ENCODE results near the gene VEGFC.

VEGFC gene

DNA sequence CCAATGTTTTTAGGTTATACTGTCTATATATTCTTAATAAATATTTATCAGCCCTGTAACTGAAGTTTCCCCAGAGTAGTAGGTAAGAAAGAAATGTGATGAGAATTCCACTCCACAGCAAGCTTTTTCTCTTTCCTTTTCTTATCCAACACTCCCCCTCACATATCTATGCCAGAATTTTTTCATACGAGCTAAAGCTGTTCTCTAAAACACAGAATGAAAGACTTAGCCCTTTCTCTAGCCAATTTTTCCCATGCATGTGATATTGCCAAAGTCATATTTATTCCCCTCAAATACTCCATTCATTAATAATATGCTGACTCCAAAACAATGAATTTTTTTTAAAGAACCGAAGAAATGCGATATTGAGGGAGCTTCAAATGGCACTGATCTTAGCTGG lies 32.3 kb downstream of the VEGFC start:
- DNase-seq (ENCODE audit: low spot score), result no peak

DNA sequence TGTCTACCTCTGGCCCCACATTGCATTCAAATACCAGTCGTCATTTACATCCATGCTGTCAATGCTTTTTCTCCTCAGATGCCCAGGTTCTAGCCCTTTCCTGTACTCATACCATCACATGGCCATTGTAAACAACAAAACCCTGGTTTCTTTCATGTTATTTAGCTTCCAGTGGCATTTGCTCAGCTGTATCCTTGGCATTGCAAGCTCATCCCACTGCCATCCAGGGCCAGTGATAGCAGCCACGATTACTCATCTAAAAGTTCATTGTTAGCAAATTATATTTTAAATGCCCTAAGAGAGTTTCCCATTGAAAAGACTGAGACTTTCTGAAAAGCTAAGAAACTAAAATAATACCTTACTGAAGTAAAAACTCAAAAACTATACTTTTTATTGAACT lies 34.0 kb downstream of the VEGFC start:
- no peak for DNase-seq (ENCODE audit: low spot score)

DNA sequence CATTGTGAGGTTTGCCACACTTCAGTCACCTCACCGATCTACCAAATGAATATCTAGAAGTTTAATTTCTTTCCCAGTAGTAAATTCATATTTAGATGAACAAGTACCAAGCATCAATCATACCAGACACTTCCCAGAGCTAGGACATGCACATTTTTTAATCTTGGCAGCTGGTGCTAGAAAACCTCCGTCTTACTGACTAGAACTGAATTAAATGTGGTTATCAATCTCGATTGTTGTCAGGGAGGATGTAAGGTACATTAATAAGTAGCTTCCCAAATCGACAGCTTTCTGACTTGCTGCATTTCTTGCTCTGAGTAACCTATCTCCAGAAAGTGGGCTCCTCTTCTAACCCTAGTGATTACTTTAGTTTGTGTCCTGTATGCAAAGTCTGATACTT lies 34.4 kb downstream of the VEGFC start:
- no peak for DNase-seq (ENCODE audit: low spot score)

DNA sequence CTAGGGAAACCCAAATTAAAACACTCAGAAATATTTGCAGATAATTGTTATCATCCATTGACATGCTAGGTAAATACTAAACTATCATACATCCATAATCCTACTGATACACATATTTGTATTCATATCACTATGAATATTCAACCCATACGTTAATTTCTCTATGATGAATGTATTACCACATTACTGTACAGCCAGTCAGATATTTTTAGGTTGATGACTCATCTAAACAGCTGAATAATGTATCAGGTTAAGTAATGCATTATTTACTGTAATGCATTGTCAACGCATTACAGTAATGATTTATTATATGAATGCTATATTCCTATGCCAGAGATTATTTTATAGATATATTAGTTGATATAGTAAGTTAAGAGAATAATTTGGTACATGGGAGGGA lies 37.1 kb downstream of the VEGFC start:
- DNase-seq (ENCODE audit: low spot score), result no peak

DNA sequence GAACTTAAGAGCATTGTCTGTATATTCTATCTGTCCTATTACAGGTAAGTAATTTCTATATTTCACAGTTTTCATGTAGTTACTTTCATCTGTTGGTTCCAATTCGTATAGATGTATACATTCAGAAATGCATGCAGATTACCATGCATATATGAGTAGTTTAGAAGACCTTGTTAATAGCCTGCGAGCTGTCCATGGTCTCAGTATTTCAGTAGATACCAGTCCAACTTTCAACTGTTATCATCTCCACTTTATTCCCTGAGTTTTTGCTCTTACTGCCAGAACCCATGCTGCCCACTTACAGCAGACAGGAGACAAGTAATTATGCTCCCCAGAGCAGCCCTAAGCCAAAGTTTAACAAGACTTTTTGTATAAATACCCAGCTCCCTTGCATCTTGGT lies 37.7 kb downstream of the VEGFC start:
- DNase-seq (ENCODE audit: low spot score), result no peak

DNA sequence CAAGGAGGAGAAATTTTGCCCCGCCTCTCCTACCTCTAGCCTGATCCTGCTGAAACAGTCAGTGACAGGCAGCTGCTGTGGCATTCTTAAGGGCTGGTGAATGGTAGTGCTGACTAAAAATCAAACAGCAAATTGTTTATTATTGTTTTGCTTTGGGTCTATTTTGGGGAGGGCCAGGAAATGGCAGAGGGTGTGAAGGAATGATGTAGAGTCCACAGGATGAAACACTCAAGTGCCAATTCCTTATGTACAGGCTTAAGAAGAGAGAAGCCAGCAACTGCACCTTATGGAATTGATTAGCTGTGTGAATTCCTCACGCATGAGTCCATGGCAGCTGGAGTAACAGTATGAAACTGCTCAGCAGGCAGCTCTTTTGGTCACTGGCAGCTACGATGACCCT lies 39.7 kb downstream of the VEGFC start:
- no peak for DNase-seq (ENCODE audit: low spot score)

DNA sequence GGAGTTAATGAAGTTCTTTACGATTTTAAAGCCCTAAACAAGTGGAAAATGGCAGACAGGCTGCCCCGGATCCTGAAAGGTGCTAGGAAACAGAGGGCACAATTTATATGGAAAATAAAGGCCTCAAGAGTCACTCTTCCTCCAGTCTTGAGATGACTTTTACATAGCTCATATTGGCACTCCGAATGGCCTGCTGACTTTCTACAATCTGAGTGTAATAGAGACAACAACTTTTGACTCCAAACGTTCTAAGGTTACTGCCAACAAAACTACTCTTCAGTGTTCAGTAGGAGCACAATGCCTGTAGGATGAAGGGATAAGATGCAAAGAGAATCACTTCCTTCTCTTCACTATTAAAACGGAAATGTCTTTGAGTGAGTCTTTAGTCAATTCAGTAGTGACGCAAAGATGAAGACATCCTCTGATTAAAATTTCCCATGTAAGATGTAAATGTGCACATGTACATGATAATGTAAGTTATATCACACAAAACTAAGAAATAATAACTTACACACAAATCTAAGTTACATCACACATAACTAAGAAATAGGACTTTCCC lies 40.5 kb downstream of the VEGFC start:
- no peak for DNase-seq (ENCODE audit: low spot score)

DNA sequence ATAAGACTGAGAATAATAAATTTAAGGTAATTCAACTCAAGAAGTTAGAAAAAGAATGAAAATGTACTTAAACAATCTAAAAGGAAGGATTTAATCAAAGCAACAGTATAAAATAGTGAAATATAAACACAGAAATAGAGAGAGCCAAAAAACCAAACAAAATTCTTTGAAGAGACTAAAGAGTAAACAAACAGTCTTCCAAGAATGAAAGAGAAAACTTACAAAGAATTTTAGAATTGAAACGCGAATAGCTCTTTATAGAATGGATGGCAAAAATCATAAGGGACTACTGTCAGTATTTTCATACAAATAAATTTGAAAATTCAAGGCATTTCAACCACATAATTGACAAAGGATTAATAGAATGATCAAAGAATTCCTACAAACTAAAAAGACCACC lies 41.7 kb downstream of the VEGFC start:
- no peak for DNase-seq (ENCODE audit: low spot score)

DNA sequence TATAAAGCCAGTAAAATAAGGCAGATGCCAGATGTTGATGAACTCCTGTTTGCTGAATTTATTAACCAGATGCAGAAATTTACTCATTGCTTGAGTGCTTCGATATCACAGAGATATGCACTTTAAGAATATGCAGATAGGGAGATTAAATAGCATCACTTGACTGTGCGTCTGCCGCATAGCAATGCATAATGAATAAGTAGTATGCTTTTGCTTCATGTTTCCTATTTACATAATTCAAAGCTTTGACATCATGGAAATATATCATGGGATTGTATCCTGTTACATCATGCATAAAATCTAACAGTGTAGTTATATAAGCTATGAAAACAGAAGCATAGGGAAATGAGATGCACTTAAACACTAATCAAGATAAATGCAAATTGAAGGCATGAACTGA lies 45.9 kb downstream of the VEGFC start:
- DNase-seq (ENCODE audit: low spot score), result no peak

DNA sequence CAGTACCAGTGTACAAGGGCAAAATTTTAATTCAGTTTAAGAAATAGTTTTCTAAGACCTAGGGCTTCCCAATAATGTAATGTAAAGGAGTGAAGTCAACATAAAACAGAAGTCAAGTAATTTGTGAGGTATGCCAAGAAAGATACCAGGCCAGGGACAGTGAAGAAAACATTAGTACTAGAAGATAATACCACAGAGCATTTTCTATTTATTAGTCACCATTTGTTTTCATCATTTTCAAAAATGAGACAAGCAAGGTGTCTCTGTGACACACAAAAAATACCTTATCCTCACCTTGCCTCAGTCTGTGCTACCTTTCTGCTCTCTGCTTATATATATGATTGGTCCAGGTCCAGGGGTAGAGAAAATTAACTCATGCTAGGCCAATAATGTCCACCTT lies 46.8 kb downstream of the VEGFC start:
- DNase-seq (ENCODE audit: low spot score), result no peak

DNA sequence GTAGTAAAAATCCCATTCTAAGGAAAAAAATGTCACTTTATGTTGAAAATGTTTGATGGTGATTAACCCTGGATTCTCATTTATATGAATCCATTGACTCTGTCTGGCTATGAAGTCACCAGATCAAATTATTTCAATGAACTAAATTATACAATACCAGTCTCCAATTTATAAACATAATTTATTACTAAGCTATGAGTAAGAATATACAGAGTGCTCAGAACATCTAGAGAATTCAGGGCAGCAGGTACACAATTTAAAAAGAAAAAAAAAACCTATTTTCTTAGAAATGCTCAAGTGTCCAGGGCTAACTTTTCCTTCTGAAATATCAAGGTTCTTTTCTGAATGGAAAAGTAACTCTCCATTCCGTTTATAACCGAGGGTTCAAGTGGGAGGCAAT lies 48.6 kb downstream of the VEGFC start:
- DNase-seq (ENCODE audit: low spot score), result no peak

DNA sequence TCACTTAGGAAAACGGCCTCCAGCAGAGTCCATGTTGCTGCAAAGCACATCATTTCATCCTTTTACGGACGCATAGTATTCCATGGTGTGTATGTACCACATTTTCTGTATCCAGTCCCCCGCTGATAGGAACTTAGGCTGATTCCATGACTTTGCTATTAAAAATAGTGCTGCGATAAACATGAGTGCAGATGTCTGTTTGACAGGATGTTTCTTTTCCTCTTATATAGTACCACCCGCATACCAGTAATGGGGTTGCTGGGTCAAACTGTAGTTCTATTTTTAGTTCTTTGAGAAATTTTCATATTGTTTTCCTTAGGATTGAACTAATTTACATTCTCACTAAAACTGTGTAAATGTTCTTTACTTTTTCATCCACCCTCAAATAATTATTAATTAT lies 50.5 kb downstream of the VEGFC start:
- no peak for DNase-seq (ENCODE audit: low spot score)

DNA sequence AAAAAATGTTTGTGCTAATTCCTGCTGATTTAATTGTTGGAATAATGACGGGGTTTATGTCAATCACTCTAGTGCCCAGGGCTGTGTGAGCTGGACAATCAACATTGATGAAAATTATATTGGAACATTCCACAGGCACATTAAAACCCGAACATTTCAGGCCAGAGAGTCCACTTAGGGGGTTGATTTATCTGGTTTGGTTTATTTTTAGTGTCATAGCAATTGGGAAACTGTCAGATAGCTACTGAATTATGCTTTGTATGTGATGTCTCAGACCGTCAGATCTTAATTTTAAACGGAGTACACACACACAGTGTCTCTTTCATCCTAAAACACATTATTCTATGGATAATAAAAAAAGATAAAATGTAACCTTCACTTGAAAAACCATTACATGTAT lies 51.5 kb downstream of the VEGFC start:
- no peak for DNase-seq (ENCODE audit: low spot score)

DNA sequence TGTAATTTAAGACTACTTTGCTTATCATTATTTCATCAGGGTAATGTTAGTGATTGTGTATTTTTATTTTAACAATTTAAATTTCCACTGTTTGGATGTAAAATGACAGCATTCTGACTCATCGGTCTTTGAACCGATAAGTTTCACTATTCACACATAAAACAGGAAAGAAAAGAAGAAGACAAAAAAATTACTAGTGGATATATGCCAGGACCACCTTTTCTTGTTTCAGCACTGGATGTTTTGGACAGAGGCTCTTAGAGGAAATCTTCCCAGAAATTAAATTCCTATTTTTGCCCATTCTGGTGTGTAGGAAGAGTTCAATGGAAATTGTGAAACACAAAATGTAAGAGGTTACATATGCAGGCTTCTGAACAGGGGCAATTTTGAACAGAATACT lies 57.4 kb downstream of the VEGFC start:
- no peak for DNase-seq (ENCODE audit: low spot score)

DNA sequence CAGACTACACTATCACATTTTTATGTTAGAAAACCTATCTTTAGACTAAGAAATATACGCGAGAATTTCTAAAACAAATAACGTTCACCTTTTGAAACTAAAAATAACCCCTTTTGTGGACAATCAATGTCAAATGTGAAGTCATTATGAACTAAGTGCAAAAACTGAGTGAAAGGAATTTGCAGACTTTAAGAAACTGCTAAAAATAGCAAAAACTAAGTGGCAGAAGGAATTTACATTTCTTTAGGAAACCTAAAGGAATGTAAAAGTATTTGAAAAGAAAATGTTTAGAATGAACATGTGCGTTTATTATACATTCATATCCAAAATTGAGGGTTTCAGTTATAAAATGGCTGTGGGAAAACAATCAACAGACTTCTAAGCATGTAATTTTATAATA lies 58.3 kb downstream of the VEGFC start:
- DNase-seq (ENCODE audit: low spot score), result no peak

DNA sequence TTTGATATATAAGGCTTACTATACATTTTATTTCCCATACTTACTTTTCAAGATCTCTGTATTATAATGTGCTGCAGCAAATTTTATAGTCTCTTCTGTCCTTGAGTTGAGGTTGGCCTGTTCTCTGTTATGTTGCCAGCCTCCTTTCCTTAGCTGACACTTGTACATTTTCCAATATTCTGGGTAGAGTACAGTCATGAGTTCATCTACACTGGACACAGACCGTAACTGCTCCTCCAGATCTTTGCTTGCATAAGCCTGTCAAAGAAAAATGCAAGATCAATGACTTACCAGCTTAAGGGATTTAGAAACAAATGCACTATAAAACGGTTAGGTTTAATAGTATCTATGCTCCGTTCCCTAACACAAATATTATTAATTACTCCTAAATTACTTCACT lies 63.2 kb downstream of the VEGFC start:
- DNase-seq (ENCODE audit: low spot score), result no peak

DNA sequence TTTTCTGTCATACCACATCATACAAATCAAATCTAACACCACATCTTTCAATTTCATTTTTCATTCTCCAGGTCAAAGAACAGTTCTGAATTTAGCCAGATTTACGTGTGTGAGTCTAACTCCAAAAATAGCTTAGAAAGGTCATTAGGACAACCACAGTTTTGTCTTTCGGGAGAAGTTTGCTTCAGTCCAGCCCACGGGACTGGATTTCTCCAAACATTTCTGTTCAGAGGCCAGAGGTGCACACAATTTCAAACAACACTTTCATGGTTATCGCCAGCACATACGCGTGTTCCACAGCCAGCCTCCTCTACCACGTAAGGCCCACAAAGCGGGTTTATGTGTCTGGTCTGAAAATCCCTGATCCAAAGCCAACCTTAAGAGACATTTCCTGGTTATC lies 65.9 kb downstream of the VEGFC start:
- DNase-seq (ENCODE audit: low spot score), result no peak

DNA sequence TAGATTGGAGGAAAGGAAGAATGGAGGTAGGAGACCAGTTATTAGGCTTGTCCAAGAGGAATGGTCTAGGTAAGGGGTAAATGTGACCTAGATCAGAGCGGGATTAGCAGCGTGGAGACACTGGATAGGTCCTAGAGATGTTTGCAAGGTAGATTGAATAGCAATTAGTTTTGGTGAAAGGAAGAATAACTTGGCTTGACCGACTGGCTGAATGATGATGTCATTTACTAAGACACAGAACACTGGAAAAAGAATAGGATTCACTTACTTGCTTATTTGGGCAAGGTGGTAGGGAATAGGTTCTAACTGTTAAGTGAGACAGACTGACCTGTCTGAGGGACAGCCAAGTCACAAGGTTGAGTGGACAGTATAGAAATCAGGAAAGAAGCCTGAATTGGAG lies 71.3 kb downstream of the VEGFC start:
- DNase-seq (ENCODE audit: low spot score), result no peak

DNA sequence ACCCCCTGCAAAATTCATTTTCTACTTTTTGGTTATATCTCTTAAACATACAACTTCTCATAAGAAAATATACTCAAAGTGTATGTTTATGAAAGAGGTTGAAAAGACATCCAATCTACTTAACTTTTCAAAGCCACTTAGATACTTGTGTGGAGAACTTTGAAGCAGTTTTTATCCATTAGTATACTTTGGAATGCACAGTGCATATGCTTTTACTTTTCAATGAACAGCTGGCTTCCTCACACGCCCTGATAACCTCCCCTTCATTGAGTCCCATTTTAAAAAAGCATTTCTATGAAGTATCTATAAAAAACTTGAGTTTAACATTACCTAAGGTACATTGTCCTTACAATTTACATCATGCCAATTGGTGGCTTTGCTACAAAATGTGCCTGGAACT lies 73.8 kb downstream of the VEGFC start:
- no peak for DNase-seq (ENCODE audit: low spot score)

DNA sequence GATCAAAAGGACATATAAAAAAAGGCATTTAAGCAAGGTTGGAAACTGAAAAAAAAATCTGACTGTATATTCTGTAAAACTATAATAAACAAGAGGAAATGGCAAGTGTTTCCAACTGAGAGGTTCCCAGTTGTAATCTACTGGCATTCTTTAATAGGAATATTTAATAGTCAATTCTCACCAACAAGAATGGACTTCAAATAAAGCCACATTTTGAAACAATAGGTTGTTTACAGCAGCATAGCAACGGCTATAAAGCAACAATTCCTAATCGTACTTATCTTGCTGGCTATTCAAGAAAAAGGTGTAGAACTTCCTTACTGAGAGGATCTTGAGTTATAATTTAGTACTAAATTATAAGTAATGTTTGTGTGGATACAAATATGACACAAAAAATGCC lies 75.5 kb downstream of the VEGFC start:
- no peak for DNase-seq (ENCODE audit: low spot score)

DNA sequence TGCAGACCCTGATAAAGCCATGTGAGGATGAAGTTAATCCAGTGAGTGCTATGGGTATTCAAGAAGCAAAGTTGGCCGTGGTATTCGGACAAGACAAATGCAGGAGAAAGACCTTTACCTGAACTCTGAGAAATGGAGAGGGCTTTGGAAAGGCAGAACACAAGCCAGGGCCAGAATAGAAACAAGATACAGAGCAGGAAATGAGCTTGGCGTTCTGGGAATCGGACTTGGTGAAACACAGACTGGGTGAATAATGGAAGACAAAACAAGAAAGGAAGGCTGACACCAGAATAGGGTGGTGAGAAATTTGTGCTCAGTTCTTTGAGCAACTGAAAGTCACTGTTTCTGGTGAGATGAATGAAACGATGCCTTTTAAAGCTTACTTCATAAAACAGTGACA lies 83.3 kb downstream of the VEGFC start:
- DNase-seq (ENCODE audit: low spot score), result no peak

DNA sequence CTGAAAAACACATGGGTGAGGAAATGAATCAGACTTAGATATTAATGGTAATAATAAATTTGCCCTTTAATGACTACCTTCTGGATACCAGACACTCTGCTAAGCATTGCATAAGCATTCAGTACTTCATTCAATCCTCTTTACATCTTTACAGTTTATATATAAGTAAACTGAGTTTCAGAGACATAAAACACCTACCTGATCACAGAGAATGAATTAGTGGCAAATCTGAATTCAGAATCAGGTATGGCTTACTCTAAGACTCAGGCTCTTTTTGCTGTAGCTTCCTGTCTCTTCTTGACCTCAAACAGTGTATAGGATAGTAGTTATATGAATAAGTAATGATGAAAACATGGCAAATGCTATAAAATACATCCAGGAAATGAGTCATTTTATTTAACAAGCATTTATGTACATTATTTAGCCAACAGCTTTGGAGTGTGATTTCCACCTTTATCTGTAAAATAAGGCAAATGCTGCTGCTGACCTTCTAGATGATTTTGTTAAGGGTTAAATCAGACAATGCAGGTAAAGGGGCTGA lies 83.9 kb downstream of the VEGFC start:
- DNase-seq (ENCODE audit: low spot score), result no peak

DNA sequence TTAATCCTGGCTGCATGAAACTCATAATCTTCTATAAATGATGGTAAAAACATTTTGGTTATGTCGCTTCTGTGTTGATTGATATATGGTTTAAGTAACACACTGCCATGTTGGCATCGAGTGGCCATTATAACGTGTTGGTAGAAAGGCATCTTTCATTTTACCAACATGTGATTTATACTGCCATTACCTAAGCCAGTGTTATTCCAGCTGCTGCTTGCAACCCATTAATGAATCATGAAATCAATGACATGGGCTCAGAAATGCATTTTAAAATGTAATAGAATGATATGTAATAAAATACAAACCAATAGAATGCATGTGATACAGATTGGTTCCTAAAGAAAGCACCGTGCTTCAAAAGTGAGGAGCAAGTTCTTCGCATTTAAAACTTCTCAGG lies 102.0 kb downstream of the VEGFC start:
- DNase-seq (ENCODE audit: low spot score), result no peak

DNA sequence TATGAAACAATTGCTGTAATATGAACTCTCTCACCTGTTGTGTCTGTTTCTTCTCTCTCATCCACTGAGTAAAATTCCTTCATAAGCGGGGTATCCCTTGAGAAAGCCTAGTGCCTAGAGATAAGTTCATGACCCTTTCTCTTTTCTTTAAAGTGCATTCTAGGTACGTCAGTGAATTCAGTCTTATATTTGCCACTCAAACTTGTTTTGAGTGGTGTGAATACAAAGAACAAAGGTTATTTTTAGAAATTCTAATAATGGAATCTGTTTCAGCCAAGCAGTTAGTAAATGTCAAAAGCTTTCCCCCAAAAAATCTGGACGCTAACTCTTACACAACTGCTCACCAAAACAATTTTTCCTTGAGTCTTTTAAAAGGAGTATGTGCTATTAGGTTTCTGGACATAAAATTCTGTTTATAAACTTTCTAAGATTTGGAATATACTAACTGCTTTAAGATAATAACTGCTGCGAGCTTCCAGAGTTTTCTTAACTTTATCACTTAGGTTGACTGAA lies 112.0 kb downstream of the VEGFC start:
- no peak for DNase-seq (ENCODE audit: low spot score)

DNA sequence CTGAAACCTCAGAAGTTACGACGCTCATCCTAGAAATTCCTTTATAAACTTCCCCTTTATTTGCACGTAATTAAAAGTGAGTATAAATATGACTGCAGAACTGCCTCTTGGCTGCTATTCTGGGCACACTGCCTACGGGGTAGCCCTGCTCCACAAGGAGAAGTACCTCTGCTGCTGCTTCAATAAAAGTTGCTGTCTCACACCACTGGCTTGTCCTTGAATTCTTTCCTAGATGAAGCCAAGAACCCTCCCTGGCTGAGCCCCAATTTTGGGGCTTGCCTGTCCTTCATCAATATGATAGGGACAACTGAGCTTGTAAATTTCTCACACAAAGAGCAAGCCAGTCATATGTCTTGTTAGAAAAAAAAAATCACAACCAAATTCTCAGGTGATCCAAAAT lies 115.8 kb downstream of the VEGFC start:
- DNase-seq (ENCODE audit: low spot score), result no peak

All from COLO829 (cell line).